NCI-H82 (cell line): ENCODE measurements around the gene RAB1A.

Experiments used
- DNase-seq: peaks from one replicate; lab custom pipeline; 2025; lab: John Stamatoyannopoulos, UW

RAB1A gene

GRCh38 chr2:65061146-65061909, 68.6 kb downstream of the RAB1A start:
- peak; percentile 20 for DNase-seq

GRCh38 chr2:65059071-65059470, 70.8 kb downstream of the RAB1A start:
- no peak for DNase-seq

- no peak for DNase-seq
These were observed 72.4 kb downstream of the RAB1A start for GRCh38 chr2:65057391-65058052.

- DNase-seq: no peak
These were observed 72.9 kb downstream of the RAB1A start for GRCh38 chr2:65057054-65057375.

- peak; percentile 99 for DNase-seq
These were observed 73.5 kb downstream of the RAB1A start, which contains the start of gene CEP68 for GRCh38 chr2:65056215-65057053. Gene CEP68, plus strand, starts transcription at chr2:65056416. Its CDS starts 13,029 bp downstream, at chr2:65069445.

GRCh38 chr2:65055422-65056214, 74.3 kb downstream of the RAB1A start:
- DNase-seq: peak; percentile 81

GRCh38 chr2:65054749-65055421, 75.0 kb downstream of the RAB1A start:
- no peak for DNase-seq

- DNase-seq: no peak
These were observed 76.7 kb downstream of the RAB1A start for GRCh38 chr2:65053199-65053598.

GRCh38 chr2:65050931-65051330, 79.0 kb downstream of the RAB1A start:
- no peak for DNase-seq

- no peak for DNase-seq
These were observed 80.8 kb downstream of the RAB1A start for GRCh38 chr2:65049010-65049639.

- no peak for DNase-seq
These were observed 83.1 kb downstream of the RAB1A start for GRCh38 chr2:65046633-65047407.

GRCh38 chr2:65045651-65046050, 84.3 kb downstream of the RAB1A start:
- DNase-seq: no peak

- DNase-seq: no peak
These were observed 85.7 kb downstream of the RAB1A start for GRCh38 chr2:65044097-65044735.

GRCh38 chr2:65043001-65043400, 86.9 kb downstream of the RAB1A start:
- DNase-seq: no peak

GRCh38 chr2:65040400-65041261, 89.3 kb downstream of the RAB1A start:
- DNase-seq: peak; percentile 91

- no peak for DNase-seq
These were observed 90.3 kb downstream of the RAB1A start for GRCh38 chr2:65039640-65040039.

- DNase-seq: no peak
These were observed 92.7 kb downstream of the RAB1A start for GRCh38 chr2:65037178-65037577.
